Measurements from ENCODE around the gene RASGRP1.

- no peak for TF ChIP-seq POLR2AphosphoS5 (IDR thresholded peaks at IDR 0.05; ENCODE audit: low read depth, low read length)
- TF ChIP-seq SIN3A (IDR thresholded peaks at IDR 0.05; ENCODE audit: borderline replicate concordance, insufficient read depth, low read depth, low read length), result no peak
- TF ChIP-seq CTCF (IDR thresholded peaks at IDR 0.05), result no peak
- TF ChIP-seq REST (IDR thresholded peaks at IDR 0.05; ENCODE audit: insufficient read depth in 1 of 2, low read depth in 2 of 2, low read length in 1 of 2), result no peak
- no peak for TF ChIP-seq TCF7L2 (IDR thresholded peaks at IDR 0.05; ENCODE audit: low read depth, low read length)
These were observed 85.3 kb downstream of the RASGRP1 start for GRCh38 chr15:38479266-38479665.
